ENCODE results near the gene AK3.

DNA sequence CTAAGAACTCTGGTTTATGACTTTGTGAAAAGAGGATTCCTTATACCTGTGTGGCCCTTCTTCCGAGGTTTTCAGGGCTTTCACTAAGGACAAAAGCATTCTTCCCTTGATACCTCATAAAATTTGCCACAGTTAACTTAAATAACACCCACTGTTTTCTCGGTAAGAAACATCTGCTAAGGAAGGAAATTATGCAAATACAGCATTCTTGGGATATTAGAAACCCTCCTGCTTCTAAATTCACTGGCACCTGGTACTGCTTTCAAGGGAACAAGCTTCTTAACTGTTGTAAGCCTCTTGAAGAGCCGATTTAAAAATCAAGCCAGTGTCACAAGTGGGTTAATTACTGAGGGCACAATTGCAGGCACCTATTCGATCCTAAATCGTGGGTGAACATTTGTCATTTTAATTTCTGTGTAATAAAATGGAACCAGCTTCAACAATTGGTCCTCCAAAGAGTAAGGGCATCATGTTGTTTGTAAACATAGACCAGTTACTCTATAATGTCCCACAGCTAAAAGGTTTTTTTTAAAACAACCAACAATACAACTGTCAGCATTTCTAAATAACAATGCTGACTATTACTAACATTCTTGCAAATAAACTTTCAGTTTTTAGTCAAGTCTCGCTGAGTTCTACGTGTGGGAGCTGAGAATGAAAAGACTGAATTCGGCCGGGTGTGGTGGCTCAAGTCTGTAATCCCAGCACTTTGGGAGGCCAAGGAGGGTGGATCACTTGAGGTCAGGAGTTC is 26.6 kb downstream of the AK3 start:
- TF ChIP-seq, protein P1, sequence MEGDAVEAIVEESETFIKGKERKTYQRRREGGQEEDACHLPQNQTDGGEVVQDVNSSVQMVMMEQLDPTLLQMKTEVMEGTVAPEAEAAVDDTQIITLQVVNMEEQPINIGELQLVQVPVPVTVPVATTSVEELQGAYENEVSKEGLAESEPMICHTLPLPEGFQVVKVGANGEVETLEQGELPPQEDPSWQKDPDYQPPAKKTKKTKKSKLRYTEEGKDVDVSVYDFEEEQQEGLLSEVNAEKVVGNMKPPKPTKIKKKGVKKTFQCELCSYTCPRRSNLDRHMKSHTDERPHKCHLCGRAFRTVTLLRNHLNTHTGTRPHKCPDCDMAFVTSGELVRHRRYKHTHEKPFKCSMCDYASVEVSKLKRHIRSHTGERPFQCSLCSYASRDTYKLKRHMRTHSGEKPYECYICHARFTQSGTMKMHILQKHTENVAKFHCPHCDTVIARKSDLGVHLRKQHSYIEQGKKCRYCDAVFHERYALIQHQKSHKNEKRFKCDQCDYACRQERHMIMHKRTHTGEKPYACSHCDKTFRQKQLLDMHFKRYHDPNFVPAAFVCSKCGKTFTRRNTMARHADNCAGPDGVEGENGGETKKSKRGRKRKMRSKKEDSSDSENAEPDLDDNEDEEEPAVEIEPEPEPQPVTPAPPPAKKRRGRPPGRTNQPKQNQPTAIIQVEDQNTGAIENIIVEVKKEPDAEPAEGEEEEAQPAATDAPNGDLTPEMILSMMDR (IDR thresholded peaks at IDR 0.05; ENCODE audit: insufficient read depth, low read length, poor library complexity, severe bottlenecking) = no peak
- no peak for TF ChIP-seq EZH2phosphoT487 (conservative IDR thresholded peaks at IDR 0.05; ENCODE audit: low read length)
